GM18867 (cell line): ENCODE results near the gene FAM20A.

ENCODE experiments used
- ATAC-seq: cut with Tn5 transposase; IDR thresholded peaks from one replicate; pipeline ENCODE4 v1.9.1; 2021; ENCODE audit warnings: mild to moderate bottlenecking, moderate library complexity; ENCODE audit not compliant: unreplicated experiment

Gene FAM20A

DNA sequence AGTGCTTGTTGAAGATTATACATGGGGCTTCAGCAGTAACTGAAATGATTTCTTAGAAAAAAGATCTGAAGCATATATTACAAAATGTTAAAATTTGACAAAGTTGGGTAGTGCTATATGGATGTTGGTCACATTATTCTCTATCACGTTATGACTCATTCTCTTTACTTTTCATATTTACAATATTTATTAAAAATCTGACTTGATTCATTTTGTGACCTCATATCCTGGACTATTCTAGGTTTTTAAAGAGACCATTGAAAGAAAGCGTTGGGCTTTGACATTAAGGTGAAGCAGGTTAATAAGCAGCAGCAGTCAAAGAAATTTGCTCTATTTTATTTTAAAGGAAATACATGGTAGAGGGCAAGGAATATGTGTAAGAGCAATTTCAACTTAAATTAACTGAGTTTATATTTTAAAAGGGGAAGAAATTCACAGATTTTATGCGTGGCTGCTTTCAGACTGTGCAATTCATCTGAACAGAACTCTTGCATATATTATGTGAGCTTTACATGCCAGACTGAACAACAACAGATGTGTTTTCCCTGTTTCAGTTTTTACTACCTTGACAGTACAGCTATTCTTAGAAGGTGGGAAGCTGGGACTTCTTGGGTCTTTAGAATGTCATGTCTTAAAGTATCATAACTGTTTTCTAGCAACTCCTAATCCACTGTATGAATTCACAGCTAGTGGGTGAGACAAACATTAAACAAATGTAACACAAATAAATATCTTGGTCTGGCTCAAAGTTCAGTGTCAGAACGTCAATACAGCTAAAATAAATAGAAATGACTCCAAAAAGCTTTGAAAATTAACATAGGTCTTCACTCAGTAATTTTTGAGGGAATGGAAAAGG is 10.4 kb upstream of the FAM20A start:
- ATAC-seq: no peak

DNA sequence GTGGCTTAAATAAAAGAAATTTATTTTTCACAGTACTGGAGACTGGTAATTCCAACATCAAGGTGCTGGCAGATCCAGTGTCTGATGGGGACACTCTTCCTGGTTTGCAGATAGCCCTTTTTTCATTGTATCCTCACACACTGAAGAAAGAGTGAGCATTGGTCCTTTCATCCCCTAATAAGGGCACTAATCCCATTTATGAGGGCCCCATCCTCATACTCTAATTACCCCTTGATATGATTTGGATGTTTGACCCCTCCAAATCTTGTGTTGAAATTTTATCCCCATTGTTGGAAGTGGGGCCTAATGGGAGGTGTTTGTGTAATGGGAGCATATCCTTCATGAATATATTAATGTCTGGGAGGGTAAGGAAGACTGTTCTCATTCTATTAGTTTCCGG is 9.4 kb upstream of the FAM20A start:
- ATAC-seq: no peak

DNA sequence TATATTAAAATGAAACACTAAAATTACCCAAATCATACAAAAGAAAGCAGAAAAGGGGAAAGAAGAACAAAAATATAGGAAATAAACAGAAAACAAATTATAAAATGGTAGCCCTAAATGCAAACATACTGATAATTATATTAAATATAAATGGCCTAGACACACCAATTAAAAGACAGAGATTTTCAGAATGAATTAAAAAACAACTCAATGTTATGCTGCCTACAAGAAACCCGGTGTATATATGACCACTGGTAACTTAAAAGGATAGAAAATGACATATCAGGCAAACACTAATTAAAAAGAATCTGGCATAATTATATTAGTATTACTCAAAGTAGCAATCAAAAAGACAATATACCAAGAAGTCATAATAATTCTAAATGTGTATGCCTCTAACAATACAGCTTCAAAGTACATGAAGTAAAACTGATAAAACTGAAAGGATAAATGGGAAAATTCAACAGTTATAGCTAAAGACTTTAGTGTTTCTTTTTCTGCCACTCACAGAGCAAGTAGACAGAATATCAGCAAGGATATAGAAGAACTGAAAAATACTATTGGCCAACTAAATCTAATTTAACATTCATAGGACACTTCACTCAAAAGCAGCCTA is 7.5 kb upstream of the FAM20A start:
- no peak for ATAC-seq

DNA sequence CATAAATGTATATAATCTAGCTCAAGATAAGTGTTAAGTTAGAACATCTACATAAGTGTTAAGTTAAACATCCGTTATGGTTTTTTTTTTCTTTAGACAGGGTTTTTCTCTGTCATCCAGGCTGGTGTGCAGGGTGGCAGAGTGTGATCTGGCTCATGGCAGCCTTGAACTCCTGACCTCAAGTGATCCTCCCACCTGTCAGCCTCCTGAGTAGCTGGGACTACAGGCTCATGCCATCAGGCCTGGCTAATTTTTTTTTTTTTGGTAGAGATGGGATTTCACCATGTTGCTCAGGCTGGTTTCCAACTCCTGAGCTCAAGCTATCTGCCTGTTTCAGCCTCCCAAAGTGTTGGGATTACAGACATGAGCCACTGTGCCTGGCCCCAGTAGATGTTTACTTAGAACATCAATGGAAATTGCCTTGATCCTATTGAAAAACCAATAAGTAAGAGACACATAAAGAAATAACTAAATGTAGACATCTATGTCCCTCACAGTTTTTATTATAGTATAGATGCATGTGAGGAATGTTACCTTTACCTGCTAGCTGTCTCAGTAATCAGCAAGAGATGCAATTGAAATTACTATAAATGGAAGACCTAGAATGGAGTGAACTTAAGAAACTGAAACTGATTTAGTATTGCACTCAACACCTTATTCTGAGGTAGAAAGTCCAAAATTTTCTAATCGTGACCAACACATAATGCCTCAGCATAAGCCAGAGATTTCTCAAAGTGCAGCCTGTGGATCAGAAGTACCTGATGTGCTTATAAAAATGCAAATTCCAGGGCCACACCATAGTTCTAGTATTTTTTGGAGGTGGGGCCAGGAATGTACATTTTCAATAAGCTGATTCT is 5.5 kb upstream of the FAM20A start:
- ATAC-seq: no peak

DNA sequence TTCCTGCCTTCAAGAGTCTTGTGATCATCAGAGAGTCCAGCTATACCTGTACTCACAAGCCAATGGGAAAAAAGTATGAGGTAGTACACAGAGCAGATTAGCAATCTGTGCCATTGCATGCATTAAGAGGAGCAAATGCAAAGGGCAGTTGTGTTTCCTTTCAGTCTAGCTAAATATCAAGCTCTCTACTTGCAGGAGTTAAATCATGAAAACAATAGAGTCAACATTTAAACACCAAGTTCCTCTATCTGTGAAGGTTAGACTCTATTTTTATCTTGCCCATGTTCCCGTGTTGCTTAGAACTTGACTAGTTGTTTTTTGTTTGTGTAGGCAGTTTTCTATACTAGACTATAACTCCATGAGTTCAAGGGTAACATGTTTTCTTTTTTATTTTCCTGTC is 4.7 kb upstream of the FAM20A start:
- ATAC-seq: no peak

DNA sequence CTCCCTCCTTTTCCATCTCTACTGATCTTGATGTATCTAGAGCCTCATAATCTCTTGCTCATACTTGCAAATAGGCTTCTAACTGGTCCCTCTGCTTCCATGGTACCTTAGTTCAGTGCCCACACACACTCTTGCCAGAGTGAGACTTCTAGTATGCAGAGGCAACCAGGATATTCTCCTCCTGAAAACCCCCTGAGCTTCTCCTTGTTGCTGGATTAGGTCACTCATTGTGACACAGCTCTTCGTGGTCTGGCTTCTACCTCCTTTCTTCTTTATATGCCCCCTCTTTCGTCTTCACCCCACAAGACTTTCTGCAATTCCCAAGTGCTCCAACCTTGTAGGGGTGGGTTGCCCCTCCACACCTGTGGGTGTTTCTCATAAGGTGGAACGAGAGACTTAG is 2.5 kb upstream of the FAM20A start:
- no peak for ATAC-seq

DNA sequence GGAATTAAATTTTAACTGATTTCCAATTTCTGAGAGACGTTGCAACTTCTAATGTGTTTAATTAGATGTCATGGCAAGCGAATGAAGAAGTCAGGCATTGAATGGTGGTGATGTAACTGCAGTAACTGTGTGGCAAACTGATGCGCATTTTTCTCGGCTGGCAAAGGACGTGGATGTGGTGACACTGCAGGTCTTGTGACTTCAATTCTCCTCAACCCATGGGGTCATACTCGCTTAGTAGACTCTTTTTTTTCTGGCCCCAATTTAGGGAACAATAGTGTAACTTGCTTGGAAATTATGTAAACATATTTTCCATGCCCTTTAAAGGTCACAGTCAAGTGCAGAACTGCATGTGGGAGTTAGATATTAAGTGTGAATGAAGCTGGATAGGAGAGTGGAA is 1.9 kb upstream of the FAM20A start:
- no peak for ATAC-seq

DNA sequence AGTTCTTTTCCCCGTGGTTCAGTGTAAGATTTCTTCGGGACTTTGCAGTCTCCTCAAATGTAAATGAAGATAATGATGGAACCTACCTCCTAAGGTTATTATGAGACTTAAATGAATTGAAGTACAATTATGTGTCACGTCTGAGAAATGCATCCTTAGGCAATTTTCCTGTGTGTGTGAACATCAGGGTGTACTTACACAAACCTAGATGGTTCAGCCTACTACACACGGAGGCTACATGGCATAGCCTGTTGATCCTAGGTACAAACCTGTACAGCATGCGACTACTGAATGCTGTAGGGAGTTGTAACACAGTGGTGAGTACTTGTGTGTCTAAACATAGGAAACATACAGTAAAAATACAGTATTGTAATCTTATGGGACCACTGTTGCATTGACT is 1.1 kb upstream of the FAM20A start:
- ATAC-seq: no peak

DNA sequence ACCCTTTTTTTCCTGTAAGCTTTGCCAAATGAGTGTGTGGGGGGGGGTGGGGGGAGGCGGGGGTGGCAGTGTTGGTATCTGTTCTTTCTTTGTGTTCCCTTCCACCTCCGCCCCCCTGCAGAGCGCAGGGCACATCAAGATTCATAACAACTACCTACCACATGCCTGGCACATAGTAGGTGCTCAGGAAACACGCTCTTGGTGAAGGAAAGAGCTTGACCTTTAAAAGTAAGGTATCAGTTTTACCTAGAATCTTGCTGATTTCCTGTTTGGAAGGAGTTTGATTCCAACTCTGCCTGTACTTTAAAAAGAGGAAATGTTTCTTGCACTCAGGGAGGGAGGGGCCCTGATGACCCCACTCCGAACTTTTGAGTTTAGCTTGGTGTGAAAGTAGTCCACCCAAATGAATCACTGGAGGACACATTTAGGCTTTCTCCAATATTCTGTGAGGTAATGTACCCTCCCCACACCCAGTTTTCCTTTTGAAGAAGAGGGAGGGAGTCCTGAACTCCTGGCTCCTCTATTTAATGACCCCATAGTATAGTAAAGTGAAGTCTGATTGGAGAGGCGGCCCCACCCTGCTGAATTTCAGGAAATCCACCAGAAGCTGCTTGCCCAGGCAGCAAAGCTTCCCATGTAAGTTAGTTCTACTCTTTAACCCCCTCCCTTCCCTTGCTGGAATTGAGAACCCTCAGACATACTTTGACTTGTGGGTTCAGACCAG is 560 bp upstream of the FAM20A start:
- ATAC-seq: no peak

DNA sequence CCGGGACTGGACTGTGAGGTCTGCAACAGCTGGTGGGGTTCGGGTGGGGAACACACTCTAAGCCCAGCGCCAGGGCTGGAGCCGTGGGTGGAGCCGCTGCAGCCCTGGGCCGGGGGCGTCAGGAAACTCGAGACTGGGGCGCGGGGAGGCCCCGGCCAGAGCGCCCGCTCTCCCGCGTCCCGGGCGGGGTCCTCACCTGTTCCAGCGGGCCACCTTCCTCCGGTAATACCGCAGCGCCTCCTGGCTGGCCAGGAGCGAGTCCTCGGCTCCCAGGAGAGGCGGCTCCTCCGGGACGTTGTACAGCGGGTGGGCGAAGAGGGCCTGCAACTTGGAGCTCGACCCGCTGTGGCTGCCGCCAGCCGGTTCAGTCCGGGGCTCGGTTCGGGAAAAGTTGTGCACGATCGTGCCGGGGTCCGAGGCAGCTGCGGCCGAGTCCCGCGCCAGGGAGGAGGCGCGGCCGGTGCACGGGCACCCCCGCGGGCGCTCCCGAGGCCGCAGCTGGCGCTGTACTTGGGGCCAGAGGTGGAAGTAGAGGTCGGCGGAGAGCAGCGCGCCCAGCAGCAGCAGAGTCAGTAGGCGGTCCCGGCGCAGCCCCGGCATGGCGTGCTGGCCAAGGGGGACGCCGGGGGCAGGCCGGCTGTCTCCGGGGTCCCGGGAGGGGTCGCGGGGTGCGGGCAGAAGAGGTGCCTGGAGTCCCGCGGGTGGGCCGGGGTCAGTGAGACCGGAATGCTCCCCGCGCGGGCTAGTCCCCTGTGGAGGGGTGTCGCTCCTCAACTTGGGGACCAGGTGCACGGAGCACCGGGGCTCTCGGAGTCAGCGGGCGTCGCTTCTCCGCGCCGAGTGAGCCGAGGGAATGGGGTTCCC is 868 bp downstream of the FAM20A start:
- ATAC-seq: no peak

DNA sequence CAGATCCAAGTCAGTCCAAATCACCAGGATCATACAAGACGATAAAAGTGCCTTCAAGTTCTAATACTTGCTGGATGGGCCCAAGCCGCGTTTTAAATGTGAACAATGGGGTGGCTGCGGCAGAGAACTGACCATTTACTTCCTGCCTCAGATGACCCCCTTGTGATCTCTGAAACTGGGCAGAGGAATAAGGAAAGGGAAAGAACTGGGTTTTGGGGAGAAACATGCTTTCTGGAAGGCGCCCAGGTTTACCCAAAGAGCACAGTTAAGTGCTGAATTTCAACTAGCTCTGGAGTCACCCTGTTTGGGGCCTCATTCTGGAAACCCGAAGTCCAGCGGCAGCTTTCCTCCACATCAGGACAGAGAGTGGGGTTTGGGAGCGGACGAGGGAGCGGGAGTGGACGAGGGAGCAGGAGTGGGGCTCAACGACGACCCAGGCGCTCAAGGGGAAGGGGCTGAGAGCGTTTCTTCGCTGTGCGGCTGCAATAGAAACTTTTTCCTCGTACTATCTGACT is 1.6 kb downstream of the FAM20A start:
- ATAC-seq: no peak

DNA sequence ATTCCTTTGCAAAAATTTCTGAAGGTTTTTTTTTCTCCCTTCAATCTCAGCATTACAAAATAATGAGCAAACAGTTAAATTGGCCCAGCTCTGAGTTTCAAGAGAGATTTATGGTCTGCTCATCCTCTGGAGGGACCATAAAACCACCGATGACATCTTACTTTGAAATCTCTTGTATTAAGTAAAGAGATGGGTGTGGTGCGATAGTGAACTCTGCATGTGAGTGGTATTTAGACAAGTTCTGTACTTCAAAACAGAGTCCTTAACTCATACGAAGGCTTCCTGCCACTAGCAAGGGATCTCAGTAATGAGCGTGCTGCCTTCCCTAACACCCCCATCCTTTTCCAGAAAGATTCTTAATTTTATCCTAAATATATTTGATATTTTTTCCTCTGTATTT is 2.1 kb downstream of the FAM20A start:
- ATAC-seq: no peak

DNA sequence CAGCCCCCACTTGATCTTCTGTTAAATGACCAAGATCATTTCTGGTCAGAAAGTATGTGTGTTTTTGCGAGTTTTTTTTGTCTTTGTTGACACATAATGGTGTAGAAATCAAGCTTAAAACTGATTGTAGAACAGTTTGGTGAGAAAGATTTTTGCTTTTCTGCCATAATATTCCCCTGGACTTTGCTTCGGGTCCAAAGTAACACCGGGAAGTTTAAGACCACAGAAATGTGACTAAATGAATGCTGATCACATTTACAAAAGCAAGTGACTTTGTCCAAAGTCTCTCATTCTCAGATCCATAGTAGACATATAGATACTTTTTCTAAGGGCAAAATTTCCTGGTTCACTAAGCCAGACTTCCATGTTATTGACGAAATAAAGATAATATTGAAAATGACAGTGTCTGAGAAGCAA is 2.6 kb downstream of the FAM20A start:
- no peak for ATAC-seq

DNA sequence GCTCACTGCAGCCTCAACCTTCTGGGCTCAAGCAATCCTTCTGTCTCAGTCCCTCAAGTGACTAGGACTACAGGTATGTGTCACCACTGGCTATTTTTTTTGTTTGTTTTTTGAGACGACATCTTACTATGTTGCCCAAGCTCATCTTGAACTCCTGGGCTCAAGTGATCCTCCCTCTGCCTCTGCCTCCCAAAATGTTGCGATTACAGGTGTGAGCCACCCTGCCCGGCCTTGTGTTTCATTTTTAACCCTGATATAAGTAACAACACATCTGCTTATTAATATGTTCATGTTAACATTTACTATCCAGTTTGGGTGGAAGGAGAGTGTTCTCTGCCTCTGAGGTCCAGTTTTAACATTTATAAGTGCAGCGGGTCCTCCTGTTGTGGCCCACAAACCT is 3.1 kb downstream of the FAM20A start:
- no peak for ATAC-seq

DNA sequence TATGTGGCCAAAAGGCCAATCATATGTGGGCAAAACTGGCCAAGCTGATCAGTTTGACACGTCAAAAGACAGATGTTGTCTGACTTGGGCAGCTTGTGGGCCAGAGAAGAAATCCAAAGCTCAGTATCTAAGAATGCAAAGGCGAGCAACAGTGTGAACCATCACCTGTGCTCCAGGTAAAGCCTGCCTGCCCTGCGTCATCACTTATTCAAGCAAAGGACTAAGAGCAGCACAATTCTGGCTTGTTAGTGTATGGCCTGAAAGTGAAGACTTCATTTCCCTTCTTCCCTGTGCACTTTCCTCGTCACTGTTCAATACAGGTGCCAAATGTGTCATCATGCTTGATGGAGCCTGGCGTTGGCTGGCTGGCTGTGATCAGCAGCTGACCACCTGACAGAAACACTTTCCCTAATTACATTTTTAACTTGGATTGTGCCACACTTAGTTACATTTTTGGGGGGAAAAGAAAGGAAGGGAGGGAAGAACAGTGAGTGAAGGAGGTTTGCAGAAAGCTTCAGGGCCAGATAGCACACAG is 4.7 kb downstream of the FAM20A start:
- no peak for ATAC-seq

DNA sequence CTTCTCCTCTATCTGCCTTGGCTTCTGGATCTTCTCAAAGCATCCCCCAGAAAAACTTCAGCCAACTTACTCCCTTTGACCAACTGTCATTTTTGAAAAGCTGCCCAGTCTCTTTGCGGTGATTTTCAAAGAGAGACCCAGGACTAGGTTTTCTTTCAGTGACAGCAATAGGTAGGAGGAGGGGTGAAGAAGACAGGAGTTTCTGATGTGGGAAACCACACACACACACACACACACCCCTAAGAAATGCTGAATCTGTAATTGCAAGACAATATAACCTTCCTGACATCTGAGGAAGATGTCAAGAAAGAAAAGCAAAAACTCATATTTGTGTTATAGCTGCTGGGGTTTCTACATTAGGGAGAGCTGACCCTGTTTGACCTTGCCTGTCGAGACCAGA is 5.2 kb downstream of the FAM20A start:
- ATAC-seq: no peak

DNA sequence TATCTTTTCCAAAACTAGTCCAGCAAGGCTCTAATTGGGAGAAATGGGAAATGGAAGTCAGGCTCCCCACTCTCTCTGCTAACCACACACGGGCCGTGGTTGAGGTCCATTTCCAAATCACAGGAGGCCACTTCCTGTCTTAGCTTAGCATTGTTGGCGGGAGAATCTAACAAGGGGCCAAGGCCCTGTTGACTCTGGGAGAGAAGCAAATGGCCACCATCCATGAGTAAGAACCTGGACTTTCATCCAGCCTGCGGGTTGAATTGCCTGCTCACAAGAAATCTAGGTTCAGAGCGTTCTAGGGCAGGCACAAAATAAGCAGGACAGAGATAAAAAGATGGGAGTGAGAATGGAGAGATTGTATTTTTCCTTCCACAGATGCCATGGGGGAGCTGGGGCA is 5.7 kb downstream of the FAM20A start:
- ATAC-seq: no peak

DNA sequence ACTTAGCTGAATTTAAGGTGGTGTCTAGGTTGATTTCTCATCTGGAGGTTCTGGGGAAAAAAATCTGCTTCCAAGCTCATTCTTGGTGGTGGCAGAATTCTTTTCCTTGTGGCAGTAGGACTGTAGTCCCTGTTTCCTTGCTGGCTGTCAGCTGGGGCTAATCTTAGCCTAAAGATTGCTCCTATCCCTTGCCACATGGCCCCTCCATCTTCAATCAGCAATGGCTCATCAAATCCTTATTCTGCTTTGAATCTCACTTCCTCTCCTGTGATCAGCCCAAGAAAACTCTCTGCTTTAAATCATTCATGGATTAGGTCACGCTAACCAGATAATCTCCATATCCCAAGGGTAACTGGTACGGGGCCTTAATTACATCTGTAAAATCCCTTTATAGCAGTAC is 6.6 kb downstream of the FAM20A start:
- no peak for ATAC-seq
